ENCODE measurements around the gene DLGAP4.

The DLGAP4 gene, protein sequence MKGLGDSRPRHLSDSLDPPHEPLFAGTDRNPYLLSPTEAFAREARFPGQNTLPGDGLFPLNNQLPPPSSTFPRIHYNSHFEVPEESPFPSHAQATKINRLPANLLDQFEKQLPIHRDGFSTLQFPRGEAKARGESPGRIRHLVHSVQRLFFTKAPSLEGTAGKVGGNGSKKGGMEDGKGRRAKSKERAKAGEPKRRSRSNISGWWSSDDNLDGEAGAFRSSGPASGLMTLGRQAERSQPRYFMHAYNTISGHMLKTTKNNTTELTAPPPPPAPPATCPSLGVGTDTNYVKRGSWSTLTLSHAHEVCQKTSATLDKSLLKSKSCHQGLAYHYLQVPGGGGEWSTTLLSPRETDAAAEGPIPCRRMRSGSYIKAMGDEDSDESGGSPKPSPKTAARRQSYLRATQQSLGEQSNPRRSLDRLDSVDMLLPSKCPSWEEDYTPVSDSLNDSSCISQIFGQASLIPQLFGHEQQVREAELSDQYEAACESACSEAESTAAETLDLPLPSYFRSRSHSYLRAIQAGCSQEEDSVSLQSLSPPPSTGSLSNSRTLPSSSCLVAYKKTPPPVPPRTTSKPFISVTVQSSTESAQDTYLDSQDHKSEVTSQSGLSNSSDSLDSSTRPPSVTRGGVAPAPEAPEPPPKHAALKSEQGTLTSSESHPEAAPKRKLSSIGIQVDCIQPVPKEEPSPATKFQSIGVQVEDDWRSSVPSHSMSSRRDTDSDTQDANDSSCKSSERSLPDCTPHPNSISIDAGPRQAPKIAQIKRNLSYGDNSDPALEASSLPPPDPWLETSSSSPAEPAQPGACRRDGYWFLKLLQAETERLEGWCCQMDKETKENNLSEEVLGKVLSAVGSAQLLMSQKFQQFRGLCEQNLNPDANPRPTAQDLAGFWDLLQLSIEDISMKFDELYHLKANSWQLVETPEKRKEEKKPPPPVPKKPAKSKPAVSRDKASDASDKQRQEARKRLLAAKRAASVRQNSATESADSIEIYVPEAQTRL

DNA sequence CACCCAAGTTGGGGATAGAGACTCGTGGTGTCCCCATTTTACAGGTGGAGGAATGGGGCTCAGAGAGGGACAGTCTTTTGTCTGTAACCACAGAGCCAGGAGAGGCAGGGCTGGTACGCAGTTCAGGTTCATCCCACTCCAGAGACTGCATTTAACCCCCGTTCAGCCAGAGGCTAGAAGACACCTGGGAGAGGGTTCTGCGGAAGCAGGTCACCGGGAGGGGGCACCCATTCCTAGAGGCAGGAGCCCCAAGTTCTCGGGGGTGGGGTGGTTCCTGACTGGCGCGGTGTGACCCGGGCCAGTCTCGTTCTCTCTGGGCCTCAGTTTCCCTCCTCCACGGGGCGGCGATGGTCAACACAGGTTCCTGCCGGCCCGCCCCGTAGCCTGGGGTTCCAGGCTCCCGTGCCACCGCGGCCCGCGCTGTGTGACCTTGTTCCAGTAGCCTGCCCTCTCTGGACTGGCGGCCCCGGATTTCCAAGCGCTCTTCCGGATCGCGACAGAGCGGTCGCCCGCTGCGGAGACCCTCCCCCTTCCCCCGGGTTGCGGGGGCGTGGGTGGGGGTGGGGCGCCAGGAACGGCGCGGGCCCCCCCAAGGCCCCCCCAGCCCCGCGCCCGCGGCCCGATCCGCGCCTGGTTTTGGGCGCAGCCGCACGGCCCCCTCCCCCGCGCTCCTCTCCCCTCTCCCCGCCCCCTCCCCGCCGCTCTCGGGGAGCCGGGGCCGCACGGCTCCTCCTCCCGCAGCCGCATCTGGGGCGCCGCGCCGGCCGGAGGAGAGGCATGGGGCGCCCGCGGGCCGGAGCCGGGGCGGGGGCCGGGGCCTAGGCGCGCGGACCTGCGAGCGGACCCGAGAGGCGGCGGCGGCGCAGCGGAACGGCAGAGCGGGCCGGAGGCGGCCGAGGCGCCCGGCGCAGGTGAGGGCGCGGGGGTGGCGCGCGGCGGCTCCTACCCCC is at the start of gene DLGAP4:
DLGAP4 (plus strand) TSS at position 738 of the 950 bp plus-strand sequence. CDS start 125,379 bp downstream, outside the sequence.
- no peak for DNase-seq

DNA sequence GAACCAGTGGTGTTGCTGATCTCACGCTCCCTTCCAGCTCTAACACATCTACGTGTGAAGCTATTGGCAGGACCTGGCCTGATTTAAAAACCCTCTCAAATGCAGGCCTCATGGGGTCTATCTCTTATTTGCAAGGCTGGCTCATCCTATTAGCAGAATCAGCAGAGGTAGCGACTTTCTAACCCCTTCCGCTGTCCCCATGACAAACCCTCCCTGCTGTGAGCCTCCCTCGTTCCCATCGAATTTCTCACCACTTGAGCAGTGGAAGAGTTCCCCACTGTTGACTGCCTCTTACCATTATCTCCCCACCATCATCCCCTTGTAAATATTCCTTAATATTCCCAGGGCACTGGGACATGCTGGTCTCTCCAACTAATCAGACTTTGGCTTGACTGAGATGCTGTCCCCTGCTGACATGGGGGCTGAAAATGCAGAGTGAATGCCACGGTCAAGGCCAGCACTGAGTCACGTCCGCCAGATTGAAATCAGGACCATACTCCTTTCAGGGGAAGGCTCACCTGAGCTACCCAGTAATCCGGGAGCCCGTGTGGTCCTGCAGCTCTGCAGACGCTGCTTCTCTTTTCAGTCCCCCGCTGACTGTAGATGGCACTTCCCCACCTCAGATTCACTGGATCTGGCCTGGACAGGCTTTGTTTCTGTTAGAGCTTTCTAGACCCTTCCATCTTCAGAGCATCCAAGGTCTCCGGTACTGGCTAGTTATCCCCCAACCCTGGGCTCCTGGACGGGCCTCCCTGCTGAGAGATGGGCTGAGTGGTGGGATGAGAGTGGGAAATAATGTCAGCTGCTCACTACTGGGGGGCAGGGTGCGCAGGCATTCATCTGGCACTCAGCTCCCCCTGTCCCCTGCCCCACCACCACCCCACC is 46.7 kb upstream of the DLGAP4 start:
- DNase-seq: no peak

DNA sequence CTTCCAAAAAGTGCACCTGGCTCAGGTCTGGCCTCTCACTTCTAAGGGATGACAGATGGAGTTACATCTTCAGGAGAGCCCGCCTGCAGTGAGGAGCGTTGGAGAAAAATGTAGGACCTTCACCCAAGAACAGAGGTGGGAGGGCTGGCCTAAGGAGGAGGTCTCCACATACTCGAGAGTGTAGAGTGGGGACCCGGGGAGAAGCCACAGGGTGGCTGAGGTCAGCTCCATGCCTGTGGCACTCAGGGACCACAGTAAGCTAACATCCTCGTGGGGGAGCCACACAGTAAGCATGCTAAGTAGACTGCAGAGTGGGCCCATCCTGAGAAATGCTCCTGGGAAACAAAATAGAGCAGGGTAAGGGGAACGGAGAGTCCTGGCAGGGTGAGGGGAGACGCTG is 45.8 kb upstream of the DLGAP4 start:
- no peak for DNase-seq

DNA sequence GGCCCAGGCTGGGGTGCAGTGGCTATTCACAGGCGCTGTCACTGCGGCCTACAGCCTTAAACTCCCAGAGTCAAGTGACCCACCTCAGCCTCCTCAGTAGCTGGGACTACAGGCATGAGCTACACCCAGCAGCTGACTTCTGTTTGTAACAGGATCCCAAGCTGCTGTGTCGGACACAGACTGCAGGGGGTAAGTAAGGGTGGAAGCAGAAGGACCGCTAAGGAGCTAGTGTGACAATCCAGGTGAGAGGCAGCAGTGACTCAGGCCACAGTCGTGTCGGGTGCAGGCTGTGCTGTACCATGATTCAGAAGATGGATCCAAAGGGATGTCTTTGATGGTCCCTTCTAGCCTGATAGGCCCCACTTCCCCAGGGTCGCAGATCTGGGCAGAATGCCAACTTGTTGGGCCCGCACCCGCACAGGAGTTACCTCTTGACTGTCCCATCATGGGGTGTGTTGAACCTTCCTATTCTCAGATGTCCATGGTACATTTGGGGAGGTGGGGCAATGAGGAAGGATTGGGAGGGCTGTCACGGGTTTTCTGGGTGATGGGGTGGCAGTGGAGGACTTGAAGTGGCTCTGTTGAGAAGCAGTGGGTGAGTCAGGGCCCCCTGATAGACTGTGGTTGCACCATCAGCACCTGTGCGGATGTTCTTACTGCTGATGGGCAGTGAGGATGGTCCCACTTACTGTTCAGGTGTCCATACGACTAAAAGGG is 44.6 kb upstream of the DLGAP4 start:
- DNase-seq: no peak

DNA sequence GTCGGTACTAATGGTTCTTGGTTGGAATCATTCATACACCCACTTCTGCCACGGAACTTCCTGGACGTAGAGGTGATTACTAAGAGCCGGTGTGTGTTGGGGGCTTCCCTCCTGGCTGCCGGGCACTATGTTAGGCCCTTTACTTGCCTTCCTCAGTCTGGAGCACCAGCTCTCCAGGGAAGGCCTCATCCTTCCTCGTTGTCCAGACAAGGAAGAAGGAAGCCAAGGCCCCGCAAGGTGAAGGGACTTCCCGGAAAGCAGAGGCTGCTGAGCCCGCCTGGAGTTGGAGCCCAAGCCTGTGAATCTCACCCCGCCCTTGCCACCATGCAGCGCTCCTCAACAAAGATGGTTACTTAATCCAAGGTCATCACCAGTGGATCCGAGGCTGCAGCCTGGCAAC is 43.7 kb upstream of the DLGAP4 start:
- no peak for DNase-seq

DNA sequence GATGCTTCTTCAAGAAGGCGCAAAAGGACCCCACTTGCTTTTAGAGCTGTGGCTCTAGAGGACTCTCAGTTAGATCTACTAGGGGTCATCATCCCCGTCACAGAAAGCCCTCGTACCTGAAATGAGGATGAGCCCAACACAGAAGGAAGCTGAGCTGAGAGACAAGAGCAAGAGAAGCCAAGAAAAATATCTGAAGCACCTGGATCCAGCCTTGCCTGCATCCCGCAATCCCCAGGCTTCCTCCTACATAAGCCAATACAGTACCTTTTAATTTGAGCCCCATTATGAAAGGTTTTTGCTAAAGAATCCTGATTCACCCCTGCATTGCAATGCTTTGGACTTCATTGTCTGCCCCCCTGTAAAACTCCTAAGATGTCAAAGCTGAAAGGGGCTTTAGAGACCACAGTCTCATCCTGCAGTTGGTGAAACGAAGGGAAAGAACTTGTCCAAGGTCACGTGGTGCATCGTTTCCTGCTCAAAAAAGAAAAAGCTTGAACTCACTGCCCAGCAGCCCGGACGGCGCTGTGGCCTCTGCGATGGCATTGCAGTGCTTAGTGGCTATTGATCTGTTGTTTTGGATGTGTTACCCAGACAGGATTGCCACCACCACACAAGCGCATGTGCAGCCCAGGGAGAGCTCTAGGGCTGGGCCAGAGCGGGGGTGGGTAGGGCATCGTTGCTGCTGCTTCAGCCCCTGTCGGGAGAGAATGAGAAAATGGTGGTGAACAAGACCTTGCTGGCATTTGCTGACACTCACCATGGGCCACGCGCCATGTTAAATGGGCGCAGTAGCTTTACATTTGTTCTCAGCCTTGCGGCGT is 41.5 kb upstream of the DLGAP4 start:
- no peak for DNase-seq

DNA sequence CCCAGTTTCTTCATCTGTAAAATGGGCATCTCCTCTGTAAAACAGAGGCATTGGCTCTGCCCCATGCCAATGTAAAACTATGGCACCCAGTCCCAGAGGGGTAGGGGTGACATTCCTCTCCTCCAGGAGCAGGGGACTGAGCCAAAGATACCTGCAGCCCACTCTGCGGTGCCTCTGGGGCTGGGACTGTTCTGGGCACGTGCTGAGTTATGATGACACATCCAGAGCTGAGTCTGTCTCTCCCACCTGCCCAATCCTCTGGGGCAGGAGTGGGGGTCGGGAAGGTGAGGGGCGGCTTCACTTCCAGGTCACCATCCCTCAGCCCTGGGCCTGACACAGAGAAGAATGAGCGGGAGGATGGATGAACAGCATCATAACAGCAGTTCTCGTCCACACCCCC is 40.0 kb upstream of the DLGAP4 start:
- no peak for DNase-seq

DNA sequence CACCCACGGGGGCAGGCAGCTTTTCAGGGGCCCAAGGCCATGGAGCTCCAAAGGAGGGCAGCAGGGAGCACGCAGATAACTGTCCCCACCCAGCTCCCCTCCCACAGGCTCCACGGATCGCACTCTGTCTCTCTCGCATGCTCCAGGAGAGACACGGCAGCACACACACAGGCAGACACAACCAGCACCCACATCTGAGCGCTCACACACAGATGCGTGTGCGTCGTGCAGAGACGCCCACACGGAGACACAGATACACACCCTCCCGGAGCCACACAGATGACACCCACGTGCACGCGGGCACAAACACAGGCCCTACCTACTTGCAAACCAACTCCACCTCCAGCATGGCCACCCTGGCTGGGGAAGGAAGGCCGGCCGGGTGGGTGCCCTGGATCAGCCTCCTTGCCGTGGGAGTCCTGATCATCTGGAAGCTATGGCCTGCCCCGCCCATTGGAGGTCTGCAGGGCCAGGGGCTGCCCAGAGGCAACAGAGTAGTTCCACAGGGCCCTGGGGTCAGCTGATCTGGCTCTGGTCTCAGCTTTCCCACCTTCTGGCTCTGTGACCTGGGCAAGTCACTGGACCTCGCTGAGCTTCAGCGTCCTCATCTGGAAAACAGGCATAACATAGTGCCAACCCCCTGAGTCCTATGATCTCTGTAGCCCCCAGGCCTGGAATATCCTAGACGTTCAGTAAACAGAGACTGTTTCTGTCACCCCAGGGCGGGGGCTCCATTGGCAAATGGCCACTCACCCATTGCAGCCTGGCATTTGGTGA is 38.3 kb upstream of the DLGAP4 start:
- no peak for DNase-seq

DNA sequence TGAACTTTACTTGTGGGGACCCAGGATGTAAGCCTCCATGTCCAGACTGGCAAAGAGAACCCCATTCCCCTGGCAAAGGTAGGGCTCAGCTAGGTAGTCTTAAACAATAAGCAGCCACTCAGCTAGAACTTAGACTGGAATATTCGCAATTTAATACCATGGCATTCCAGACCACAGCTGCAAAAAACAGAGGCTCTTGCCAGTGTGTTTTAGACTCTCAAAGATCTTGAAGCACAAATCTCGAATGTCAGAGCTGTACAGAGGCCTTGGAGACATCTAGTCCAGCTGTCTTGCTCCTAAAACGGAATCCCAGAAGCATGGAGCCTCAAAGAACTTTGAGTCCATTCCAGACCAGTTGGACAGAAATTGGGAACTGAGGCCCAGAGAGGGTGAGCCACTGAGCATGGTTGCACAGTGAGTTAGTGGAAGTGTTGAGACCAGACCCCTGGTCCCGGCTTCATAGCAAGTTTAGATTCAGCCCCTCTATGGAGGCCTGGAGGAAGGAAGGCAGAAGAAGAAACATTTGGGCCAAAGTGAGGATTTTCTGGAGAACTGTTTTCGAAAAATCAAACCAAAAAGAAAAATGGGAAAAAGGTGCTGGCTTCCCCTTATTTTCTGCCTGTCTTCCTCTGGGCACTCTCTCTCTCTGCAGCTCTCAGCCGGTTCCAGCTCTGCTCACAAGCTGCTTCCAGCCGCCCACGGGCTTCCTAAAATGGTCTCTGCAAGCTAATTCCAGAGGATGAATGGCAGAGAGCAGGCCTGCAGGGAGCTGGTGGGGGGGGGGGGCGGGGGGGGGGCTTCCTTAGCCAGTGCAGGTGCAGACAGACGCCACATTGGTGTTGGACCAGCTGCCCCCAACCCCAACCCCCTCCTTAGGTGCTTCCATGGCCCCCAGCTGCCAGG is 37.4 kb upstream of the DLGAP4 start:
- no peak for DNase-seq

DNA sequence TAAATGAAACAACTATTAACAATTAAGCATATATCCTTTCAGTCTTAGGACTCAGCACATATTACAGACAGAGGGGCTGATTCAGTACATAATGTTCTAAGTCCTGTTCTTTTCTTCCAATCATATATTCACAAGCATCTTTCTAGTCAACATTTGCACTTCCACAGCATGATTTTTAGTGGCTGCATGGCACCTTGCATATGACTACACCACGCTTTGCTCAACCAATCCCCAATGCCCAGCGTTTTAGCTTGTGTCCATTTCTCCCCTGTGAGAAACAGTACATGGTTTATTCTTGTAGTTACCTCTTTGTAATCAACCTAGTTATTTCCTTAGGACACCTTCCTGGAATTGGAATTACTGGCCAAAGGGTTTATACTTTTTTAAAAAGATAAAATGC is 36.6 kb upstream of the DLGAP4 start:
- no peak for DNase-seq

DNA sequence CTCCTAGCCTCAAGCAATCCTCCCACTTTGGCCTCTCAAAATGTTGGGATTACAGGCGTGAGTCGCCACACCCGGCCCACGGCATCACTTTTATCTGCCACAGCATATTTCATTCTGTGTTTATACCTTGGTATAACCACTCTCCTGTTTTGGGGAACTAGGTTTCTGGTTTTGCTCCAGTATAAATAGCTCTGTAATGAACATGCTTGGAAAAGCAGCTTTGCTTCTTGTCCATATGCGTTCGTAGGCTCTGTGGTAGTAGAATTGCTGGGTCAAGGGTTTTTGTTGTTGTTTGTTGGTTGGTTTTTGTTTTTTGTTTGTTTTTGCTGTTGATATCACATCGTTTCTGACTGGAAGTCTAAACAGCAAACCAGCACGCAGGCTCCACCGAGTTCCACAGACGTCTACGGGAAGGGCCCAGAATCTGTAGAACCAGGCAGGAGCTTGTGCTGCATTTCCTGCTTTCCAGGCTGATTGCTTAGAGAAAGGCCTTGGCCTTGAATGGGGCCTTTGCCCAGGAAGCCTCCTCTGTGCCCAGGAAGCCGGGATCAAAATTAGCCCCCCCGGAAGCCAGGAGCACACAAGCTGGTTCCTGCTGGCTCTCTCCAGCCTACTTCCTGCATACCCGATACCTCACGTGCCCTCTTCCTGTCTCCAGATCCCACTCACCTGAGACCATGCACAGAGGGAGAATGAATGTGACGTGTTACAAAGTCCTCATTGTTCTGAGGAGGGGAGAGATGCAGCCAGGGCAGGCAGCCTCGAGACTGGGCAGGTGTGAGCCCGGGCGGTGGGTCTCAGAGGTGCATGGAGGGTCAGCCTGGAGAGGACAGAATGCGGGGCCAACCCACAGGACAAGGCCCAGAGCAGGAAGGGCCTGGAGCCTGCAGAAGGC is 35.1 kb upstream of the DLGAP4 start:
- DNase-seq: no peak

DNA sequence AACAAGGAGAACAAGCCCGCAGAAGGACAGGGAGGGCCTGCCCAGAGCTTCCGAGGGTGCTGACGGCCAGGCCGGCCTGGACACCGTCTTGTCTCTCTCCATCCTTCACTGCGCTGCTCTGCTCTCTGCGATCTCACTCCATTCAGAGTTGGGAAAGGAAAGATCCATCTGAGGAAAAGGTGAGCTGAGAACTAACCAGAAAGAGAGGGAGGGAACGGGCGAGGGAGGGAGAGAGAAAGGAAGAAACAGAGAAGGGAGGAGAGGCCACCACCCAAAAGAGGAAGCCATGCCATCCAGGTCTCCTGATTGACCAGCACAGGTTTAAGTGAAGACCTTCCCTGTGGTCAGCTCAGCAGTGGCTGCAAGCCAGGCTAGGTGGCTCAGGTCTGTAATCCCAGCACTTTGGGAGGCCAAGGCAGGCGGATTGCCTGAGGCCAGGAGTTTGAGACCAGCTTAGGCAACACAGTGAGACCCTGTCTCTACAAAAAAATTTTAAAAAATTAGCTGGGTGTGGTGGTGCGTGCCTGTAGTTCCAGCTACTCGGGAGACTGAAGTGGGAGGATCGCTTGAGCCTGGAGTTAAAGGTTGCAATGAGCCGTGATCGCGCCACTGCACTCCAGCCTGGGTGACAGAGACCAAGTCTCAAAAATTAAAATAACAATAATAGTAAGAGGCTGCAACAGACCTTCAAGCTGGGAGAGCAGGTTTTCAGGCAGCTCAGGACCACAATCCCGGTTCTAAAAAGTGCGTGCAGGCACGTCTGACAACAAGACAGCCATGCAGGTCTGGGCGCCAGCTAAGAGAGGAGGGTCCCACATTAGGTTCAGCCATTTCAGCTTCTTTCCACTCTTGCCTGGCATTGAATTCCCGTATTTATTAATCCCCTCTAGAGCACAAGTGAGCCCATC is 34.2 kb upstream of the DLGAP4 start:
- DNase-seq: no peak

DNA sequence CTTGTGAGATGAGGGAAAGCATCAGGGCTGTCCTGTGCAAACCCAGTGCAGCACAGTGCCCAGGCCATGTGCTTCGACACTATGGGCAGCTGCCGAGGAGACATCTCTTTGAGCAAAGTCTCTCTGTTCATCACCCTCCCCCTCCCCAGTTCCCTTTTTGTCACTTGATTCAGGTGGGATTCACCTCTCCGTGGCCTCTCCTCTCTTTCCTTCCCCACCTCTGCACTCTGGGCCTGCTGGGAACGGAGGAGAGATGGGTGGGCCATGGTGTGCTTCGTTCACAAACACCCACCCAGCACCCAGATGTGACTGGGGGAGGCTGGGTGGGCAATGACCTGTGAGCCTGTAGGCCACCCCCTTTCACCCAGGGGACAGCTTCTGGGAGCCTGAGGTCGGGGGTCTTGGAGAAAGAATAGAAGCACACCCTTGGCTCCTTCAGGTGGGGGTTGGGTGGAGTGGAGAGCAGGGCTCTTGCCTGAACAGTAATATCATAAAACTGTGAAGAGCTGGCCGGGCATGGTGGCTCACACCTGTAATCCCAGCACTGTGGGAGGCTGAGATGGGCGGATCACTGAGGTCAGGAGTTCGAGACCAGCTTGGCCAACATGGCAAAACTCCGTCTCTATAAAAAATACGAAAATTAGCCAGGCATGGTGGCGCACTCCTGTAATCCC is 33.5 kb upstream of the DLGAP4 start:
- DNase-seq: no peak

DNA sequence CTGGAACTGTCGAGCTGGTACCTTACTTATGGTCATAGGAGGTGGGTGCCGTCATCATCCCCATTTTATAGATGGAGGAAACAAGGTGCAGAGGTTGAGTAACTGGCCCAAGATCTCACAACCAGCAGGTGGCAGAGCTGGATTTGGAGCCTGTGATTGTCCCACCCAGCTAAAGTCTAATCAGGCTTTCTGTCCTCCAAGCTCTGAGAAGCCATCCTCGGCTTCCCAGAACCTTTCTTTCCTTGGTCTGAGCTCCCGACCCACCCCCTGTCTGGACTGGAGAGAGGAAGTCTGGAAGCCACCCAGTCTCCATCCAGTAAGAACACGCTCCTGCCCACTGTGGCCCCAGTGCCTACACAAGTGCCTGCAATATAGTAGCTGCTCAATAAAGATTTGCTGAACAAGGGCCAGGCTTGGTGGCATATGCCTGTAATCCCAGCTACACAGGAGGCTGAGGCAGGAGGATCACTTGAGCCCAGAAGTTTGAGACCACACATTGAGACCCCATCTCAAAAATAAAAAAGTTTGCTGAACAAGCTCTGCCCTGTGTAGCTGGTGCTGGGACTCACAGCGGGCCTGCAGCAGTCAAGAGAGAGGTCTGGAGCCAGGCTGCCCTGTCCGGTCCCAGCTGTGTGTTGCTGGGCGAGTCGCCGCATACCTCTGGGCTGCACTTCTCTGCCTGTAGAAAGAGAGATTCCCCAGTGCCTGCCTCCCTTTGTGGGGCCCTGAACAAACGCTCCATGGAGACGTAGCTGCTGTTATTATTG is 32.5 kb upstream of the DLGAP4 start:
- DNase-seq: peak; percentile 6

Data from HCEC 1CT (cell line).